ENCODE measurements around the gene CHMP5. TPM values are rescaled to one million over a fixed set of nuclear protein-coding genes. Genes with fewer than 3 reads are reported as not detected.

Gene CHMP5
- total RNA-seq, 1 donor from 2014 or later, result 173 TPM

- DNase-seq (ENCODE audit: low read depth), result peak; percentile 28
- no peak for FAIRE-seq
- H3K4me3 ChIP-seq (ENCODE audit: low read depth, low read length), result peak overlapping the region; percentile 86
- H3K27me3 ChIP-seq (ENCODE audit: control insufficient read depth, insufficient read depth, low read length), result no peaks in the 10 kb centered on the region
- no peak for TF ChIP-seq CTCF (IDR thresholded peaks at IDR 0.05; ENCODE audit: insufficient read depth, low read length, severe bottlenecking)
- H3K36me3 ChIP-seq (ENCODE audit: control insufficient read depth, insufficient read depth, low read length), result peaks cover 18% of the 10 kb centered on the region
Measured at GRCh38 chr9:33263131-33264002, 1.5 kb upstream of the CHMP5 start.

- Histone ChIP-seq H3K27me3 (ENCODE audit: control insufficient read depth, insufficient read depth, low read length) (no peaks in the 10 kb centered on the region), H3K4me3 (ENCODE audit: low read depth, low read length) (peak overlapping the region; percentile 86), H3K36me3 (ENCODE audit: control insufficient read depth, insufficient read depth, low read length) (peaks cover 18% of the 10 kb centered on the region)
- DNase-seq (ENCODE audit: low read depth) (no peak), FAIRE-seq (no peak)
- no peak for TF ChIP-seq CTCF (IDR thresholded peaks at IDR 0.05; ENCODE audit: insufficient read depth, low read length, severe bottlenecking)
Measured at GRCh38 chr9:33264003-33264472, 811 bp upstream of the CHMP5 start.

GRCh38 chr9:33265211-33265865 lies 489 bp downstream of the CHMP5 start:
- FAIRE-seq (no peak), DNase-seq (ENCODE audit: low read depth) (no peak)
- H3K36me3 ChIP-seq (ENCODE audit: control insufficient read depth, insufficient read depth, low read length), result peaks cover 7% of the 10 kb centered on the region

GRCh38 chr9:33267151-33267767 lies 2.4 kb downstream of the CHMP5 start:
- no peak for FAIRE-seq
- Histone ChIP-seq H3K27me3 (ENCODE audit: control insufficient read depth, insufficient read depth, low read length) (no peaks in the 10 kb centered on the region), H3K4me3 (ENCODE audit: low read depth, low read length) (no peak overlapping the region), H3K36me3 (ENCODE audit: control insufficient read depth, insufficient read depth, low read length) (peaks cover 10% of the 10 kb centered on the region)
- TF ChIP-seq CTCF (IDR thresholded peaks at IDR 0.05; ENCODE audit: insufficient read depth, low read length, severe bottlenecking), result no peak
- DNase-seq (ENCODE audit: low read depth), result no peak

More at GRCh38 chr9:33265211-33265865, 489 bp downstream of the CHMP5 start:
- Histone ChIP-seq H3K4me3 (ENCODE audit: low read depth, low read length) (peak overlapping the region; percentile 66), H3K27me3 (ENCODE audit: control insufficient read depth, insufficient read depth, low read length) (no peaks in the 10 kb centered on the region)
- no peak for TF ChIP-seq CTCF (IDR thresholded peaks at IDR 0.05; ENCODE audit: insufficient read depth, low read length, severe bottlenecking)

- H3K4me3 ChIP-seq (ENCODE audit: low read depth, low read length), result no peak overlapping the region
- peaks cover 11% of the 10 kb centered on the region for H3K36me3 ChIP-seq (ENCODE audit: control insufficient read depth, insufficient read depth, low read length)
- no peak for TF ChIP-seq CTCF (IDR thresholded peaks at IDR 0.05; ENCODE audit: insufficient read depth, low read length, severe bottlenecking)
- FAIRE-seq (no peak), DNase-seq (ENCODE audit: low read depth) (peak; percentile 77)
- no peaks in the 10 kb centered on the region for H3K27me3 ChIP-seq (ENCODE audit: control insufficient read depth, insufficient read depth, low read length)
Measured at GRCh38 chr9:33270146-33270545, 5.3 kb downstream of the CHMP5 start.

Measured in bronchial epithelial cell (primary cell).